ENCODE data around the gene IL10RB. TPM values are rescaled to one million over a fixed set of nuclear protein-coding genes. Genes with fewer than 3 reads are reported as not detected.

The IL10RB gene
- total and polyA plus RNA-seq, 2 experiments from 2014 or later: 27.1 to 29.2 TPM

DNA sequence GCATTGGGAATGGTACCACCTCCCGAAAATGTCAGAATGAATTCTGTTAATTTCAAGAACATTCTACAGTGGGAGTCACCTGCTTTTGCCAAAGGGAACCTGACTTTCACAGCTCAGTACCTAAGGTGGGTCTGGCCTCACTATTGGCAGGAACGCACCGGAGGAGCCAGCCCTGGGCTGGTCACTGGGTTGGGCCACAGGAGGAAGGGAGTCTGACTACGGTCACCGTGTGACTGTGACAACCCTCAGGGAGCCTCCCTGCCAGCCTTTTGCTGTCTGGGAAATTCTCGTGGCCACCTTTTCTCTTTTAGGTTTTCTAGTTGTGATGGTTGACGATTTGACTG, 2.2 kb downstream of the IL10RB start:
- 89% methylated on average over 7 of the region's 7 CpGs for WGBS (ENCODE audit: low lambda C conversion rate, missing lambda C conversion rate)
- H3K9me2 ChIP-seq (replicated peaks; ENCODE audit: insufficient read depth): no peaks in the 10 kb centered on the region
- no peaks in the 10 kb centered on the region for H3K27me3 ChIP-seq
- DNase-seq (ENCODE audit: low spot score): no peak
- H3K4me3 ChIP-seq: no peak overlapping the region
- TF ChIP-seq EZH2 (IDR thresholded peaks at IDR 0.05; ENCODE audit: borderline replicate concordance): no peak
- no peak for TF ChIP-seq CTCF (IDR thresholded peaks at IDR 0.05; ENCODE audit: poor library complexity)
- no peak for TF ChIP-seq EZH2phosphoT487 (IDR thresholded peaks at IDR 0.05; ENCODE audit: low read depth, severe bottlenecking, unreplicated experiment)
- H3K4me2 ChIP-seq: no peak overlapping the region
- peak overlapping the region; percentile 77 for H3K27ac ChIP-seq
- H3K36me3 ChIP-seq (replicated peaks; ENCODE audit: insufficient read depth, low read depth): no peaks in the 10 kb centered on the region
- H3K79me2 ChIP-seq: peaks cover 14% of the 10 kb centered on the region
- H3K4me1 ChIP-seq (ENCODE audit: insufficient read depth): peaks cover 7% of the 10 kb centered on the region
- H3K9me3 ChIP-seq (ENCODE audit: low read depth): no peaks in the 10 kb centered on the region
- no peak overlapping the region for H2AFZ ChIP-seq
- H4K20me1 ChIP-seq (ENCODE audit: insufficient read depth, poor library complexity, severe bottlenecking): no peaks in the 10 kb centered on the region

- no peaks in the 10 kb centered on the region for H4K20me1 ChIP-seq (ENCODE audit: insufficient read depth, poor library complexity, severe bottlenecking)
- peaks cover 14% of the 10 kb centered on the region for H3K79me2 ChIP-seq
- peak; percentile 79 for DNase-seq (ENCODE audit: low spot score)
- H3K36me3 ChIP-seq (replicated peaks; ENCODE audit: insufficient read depth, low read depth): no peaks in the 10 kb centered on the region
- WGBS (ENCODE audit: low lambda C conversion rate, missing lambda C conversion rate): 86% methylated on average over 12 of the region's 12 CpGs
- H3K4me2 ChIP-seq: no peak overlapping the region
- H3K27ac ChIP-seq: peak overlapping the region; percentile 77
- no peaks in the 10 kb centered on the region for H3K27me3 ChIP-seq
- no peak overlapping the region for H3K4me3 ChIP-seq
- TF ChIP-seq EZH2phosphoT487 (IDR thresholded peaks at IDR 0.05; ENCODE audit: low read depth, severe bottlenecking, unreplicated experiment): no peak
- no peak for TF ChIP-seq CTCF (IDR thresholded peaks at IDR 0.05; ENCODE audit: poor library complexity)
- no peak for TF ChIP-seq EZH2 (IDR thresholded peaks at IDR 0.05; ENCODE audit: borderline replicate concordance)
- H3K9me3 ChIP-seq (ENCODE audit: low read depth): no peaks in the 10 kb centered on the region
- peaks cover 7% of the 10 kb centered on the region for H3K4me1 ChIP-seq (ENCODE audit: insufficient read depth)
- H3K9me2 ChIP-seq (replicated peaks; ENCODE audit: insufficient read depth): no peaks in the 10 kb centered on the region
- H2AFZ ChIP-seq: no peak overlapping the region
Measured at GRCh38 chr21:33268737-33269441, 2.7 kb downstream of the IL10RB start.

DNA sequence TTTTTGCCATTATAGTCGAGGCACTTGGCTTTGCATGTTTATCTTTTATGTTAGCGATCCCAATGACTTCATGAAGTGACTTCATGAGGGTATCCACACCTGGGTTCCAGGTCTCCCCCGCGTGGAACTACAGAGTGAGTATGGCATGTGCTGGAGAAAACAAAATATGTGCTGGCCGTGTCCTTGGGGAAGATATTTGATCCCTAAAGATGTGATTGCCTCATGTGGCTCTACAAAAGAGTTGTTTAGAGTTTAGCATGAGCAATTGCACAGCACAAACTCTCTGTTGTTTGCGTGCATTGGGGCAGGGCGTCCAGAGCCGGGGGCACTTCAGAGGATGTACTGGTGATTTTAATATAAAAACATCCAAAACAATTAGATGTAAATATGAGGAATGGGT, 4.8 kb downstream of the IL10RB start:
- no peaks in the 10 kb centered on the region for H4K20me1 ChIP-seq (ENCODE audit: insufficient read depth, poor library complexity, severe bottlenecking)

More for the DNA sequence above, 4.8 kb downstream of the IL10RB start:
- Histone ChIP-seq H3K27me3 (no peaks in the 10 kb centered on the region), H3K27ac (no peak overlapping the region), H3K36me3 (replicated peaks; ENCODE audit: insufficient read depth, low read depth) (no peaks in the 10 kb centered on the region), H3K4me1 (ENCODE audit: insufficient read depth) (peaks cover 7% of the 10 kb centered on the region), H3K4me3 (no peak overlapping the region), H2AFZ (no peak overlapping the region), H3K9me2 (replicated peaks; ENCODE audit: insufficient read depth) (no peaks in the 10 kb centered on the region), H3K79me2 (peaks cover 14% of the 10 kb centered on the region), H3K4me2 (no peak overlapping the region), H3K9me3 (ENCODE audit: low read depth) (no peaks in the 10 kb centered on the region)
- TF ChIP-seq EZH2phosphoT487 (IDR thresholded peaks at IDR 0.05; ENCODE audit: low read depth, severe bottlenecking, unreplicated experiment): no peak
- TF ChIP-seq EZH2 (IDR thresholded peaks at IDR 0.05; ENCODE audit: borderline replicate concordance): no peak
- TF ChIP-seq CTCF (IDR thresholded peaks at IDR 0.05; ENCODE audit: poor library complexity): no peak
- no peak for DNase-seq (ENCODE audit: low spot score)
- 94% methylated on average over 8 of the region's 8 CpGs for WGBS (ENCODE audit: low lambda C conversion rate, missing lambda C conversion rate)

Data from hepatocyte (in vitro differentiated cells).